PC-3 (cell line): Measurements from ENCODE around the gene STEAP1B. TPM values are rescaled to one million over a fixed set of nuclear protein-coding genes. Genes with fewer than 3 reads are reported as not detected.
"Not testable (repeated sequence)": the region's sequence is repeated elsewhere in the genome, so short reads cannot be mapped to it uniquely, and the experiment has no call there.

ENCODE experiments used
- ATAC-seq: fragments of 200-7000 bp; cut with Tn5 transposase; 2 replicates; pipeline ENCODE4 v1.9.1; 2020; ENCODE audit warnings: mild to moderate bottlenecking, moderate library complexity
- BruUV-seq: library from RNA; stranded (reverse); fragments of 400-500 nt; replicated peaks from 2 replicates; lab custom pipeline; 2021; lab: Mats Ljungman, UMichigan
- CTCF ChIA-PET: fragments of 300-600 bp; sonication (Branson Sonifier 250); formaldehyde crosslinking; loops from one replicate; lab custom pipeline; 2022; ENCODE audit warnings: antibody characterized with exemption; lab: Charles Lee
- POLR2A ChIA-PET: fragments of 300-600 bp; sonication (Branson Sonifier 250); formaldehyde crosslinking; loops from one replicate; lab custom pipeline; 2022; ENCODE audit warnings: antibody characterized with exemption; ENCODE audit not compliant: unreplicated experiment; lab: Charles Lee
- DNase-seq: peaks from one replicate; pipeline ENCODE4 v3.0.0-alpha.2; 2015
- H2AFZ ChIP-seq: fragments of 300-600 bp; sonication (generic); 2 replicates; pipeline ENCODE4 v1.6.0; 2016; ENCODE audit warnings: antibody characterized with exemption, low read length
- H3F3A ChIP-seq: fragments of 300-600 bp; sonication (generic); one replicate; pipeline ENCODE4 v1.6.0; 2017; ENCODE audit warnings: antibody characterized with exemption, low read length, control low read depth, mild to moderate bottlenecking; ENCODE audit not compliant: unreplicated experiment
- H3K27ac ChIP-seq: fragments of 300-600 bp; sonication (generic); 2 replicates; pipeline ENCODE4 v1.5.1; 2016; ENCODE audit warnings: mild to moderate bottlenecking, low read length
- H3K27me3 ChIP-seq: fragments of 300-600 bp; sonication (generic); 2 replicates; pipeline ENCODE4 v1.6.1; 2016; ENCODE audit warnings: low read length, mixed read lengths
- H3K36me3 ChIP-seq: fragments of 300-600 bp; sonication (generic); 2 replicates; pipeline ENCODE4 v1.6.1; 2016; ENCODE audit warnings: low read depth, mixed run types, low read length, mixed read lengths
- H3K4me1 ChIP-seq: fragments of 300-600 bp; sonication (generic); 2 replicates; pipeline ENCODE4 v1.5.1; 2016; ENCODE audit warnings: low read length; ENCODE audit not compliant: insufficient read depth
- H3K4me2 ChIP-seq: fragments of 300-600 bp; sonication (generic); 2 replicates; pipeline ENCODE4 v1.6.0; 2016; ENCODE audit warnings: low read length
- H3K4me3 ChIP-seq: fragments of 300-600 bp; sonication (generic); 2 replicates; pipeline ENCODE4 v1.5.1; 2016; ENCODE audit warnings: mild to moderate bottlenecking, low read length, mixed read lengths
- H3K79me2 ChIP-seq: fragments of 300-600 bp; sonication (generic); 2 replicates; pipeline ENCODE4 v1.6.1; 2017; ENCODE audit warnings: low read length, mixed read lengths
- H3K9ac ChIP-seq: fragments of 300-600 bp; sonication (generic); 2 replicates; pipeline ENCODE4 v1.6.0; 2016; ENCODE audit warnings: mild to moderate bottlenecking, low read length
- H3K9me2 ChIP-seq: fragments of 300-600 bp; sonication (generic); replicated peaks from 2 replicates; pipeline ENCODE4 v1.6.1; 2016; ENCODE audit warnings: mixed run types, low read length, mixed read lengths
- H3K9me3 ChIP-seq: fragments of 300-600 bp; sonication (generic); 2 replicates; pipeline ENCODE4 v1.6.1; 2016; ENCODE audit warnings: low read length, mixed read lengths
- H4K20me1 ChIP-seq: fragments of 300-600 bp; sonication (generic); 2 replicates; pipeline ENCODE4 v1.6.1; 2016; ENCODE audit warnings: low read length, mixed read lengths
- EZH2 ChIP-seq: fragments of 300-600 bp; sonication (generic); IDR thresholded peaks from one replicate; pipeline ENCODE4 v1.6.1; 2017; ENCODE audit warnings: antibody characterized with exemption, mild to moderate bottlenecking, low read length; ENCODE audit not compliant: unreplicated experiment
- EZH2phosphoT487 ChIP-seq: fragments of 300-600 bp; sonication (generic); IDR thresholded peaks from 2 replicates; pipeline ENCODE4 v1.6.1; 2018; ENCODE audit warnings: mild to moderate bottlenecking, antibody characterized with exemption, low read length, borderline replicate concordance
- intact Hi-C: fragments of 100-400 bp; cut with micrococcal nuclease; formaldehyde crosslinking; loops from 2 replicates; pipeline ENCODE4 v1.9.0; 2023
- total RNA-seq: library from RNA; depleted of rRNA; stranded (reverse); fragments of >200 nt; gene quantifications from 2 replicates; pipeline ENCODE4 v1.2.3, GENCODE V29; 2014
- TF ChIP-seq, protein P1 (sequence below): fragments of 300-600 bp; sonication (generic); conservative IDR thresholded peaks from 2 replicates; pipeline ENCODE4 v1.5.1; 2017; ENCODE audit warnings: antibody characterized with exemption, low read depth, mild to moderate bottlenecking, low read length

The STEAP1B gene
- total RNA-seq, 1 experiment from 2014 or later: 0.47 TPM

DNA sequence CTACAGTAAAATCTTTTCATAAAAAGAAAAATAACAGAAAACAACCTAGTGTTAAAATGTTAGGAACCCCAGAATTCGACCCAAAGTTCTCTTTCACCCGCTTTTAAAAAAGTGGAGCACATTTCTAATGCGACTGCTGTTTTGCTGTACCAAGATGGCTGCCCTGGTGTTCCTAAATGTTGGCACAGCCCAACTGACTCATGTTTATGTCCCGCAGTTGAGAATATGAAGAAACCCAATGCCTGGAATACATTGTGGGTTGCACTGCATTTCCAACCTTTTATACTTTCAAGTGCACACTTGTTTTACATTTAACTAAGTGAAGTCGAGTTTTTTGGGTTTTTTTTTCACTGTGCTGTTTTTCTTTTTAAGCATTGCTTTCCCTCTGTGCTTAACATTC is 944 bp downstream of the STEAP1B start:
- Histone ChIP-seq H3K9ac (no peak overlapping the region), H3K9me3 (no peaks in the 10 kb centered on the region), H3K4me3 (no peak overlapping the region), H2AFZ (no peak overlapping the region), H3F3A (no peaks in the 10 kb centered on the region), H3K36me3 (no peaks in the 10 kb centered on the region), H3K4me2 (no peak overlapping the region), H3K27ac (no peak overlapping the region), H3K9me2 (no peaks in the 10 kb centered on the region), H4K20me1 (no peaks in the 10 kb centered on the region), H3K79me2 (no peaks in the 10 kb centered on the region), H3K4me1 (peaks cover 14% of the 10 kb centered on the region), H3K27me3 (no peaks in the 10 kb centered on the region)
- TF ChIP-seq EZH2: no peak
- TF ChIP-seq, protein P1, sequence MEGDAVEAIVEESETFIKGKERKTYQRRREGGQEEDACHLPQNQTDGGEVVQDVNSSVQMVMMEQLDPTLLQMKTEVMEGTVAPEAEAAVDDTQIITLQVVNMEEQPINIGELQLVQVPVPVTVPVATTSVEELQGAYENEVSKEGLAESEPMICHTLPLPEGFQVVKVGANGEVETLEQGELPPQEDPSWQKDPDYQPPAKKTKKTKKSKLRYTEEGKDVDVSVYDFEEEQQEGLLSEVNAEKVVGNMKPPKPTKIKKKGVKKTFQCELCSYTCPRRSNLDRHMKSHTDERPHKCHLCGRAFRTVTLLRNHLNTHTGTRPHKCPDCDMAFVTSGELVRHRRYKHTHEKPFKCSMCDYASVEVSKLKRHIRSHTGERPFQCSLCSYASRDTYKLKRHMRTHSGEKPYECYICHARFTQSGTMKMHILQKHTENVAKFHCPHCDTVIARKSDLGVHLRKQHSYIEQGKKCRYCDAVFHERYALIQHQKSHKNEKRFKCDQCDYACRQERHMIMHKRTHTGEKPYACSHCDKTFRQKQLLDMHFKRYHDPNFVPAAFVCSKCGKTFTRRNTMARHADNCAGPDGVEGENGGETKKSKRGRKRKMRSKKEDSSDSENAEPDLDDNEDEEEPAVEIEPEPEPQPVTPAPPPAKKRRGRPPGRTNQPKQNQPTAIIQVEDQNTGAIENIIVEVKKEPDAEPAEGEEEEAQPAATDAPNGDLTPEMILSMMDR: no peak
- no peak for TF ChIP-seq EZH2phosphoT487
- intact Hi-C loops: loop anchor here (5.0 kb wide), 1 partner anchor 552 kb away; the partner anchor contains the start of gene CDCA7L
- BruUV-seq: no TSS peak
- CTCF ChIA-PET: no interaction called here
- POLR2A ChIA-PET: no interaction called here
- DNase-seq (no peak), ATAC-seq (no peak)

DNA sequence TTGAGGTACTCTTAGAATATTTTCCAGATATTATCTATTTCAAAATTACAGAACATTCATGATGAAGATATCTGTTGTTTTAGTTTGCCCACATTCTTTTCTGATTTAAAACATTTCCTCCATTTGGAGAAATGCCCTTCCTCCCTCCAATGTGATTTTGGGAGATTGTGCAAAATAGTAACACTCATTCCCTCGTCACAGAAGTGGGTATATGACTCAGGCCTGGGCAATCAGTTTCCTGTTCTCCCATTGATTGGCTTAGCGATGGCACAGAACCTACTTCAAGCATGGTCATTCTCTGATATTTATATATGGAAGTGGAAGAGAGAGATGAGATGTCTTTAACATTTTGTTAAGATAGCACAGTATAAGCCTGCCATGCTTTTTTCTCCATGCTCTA is 3.1 kb downstream of the STEAP1B start:
- H3K9me2 ChIP-seq, CTCF ChIA-PET, H3K27me3 ChIP-seq, POLR2A ChIA-PET, H3K36me3 ChIP-seq, H3K9ac ChIP-seq, H3K9me3 ChIP-seq, H4K20me1 ChIP-seq, H2AFZ ChIP-seq, H3K79me2 ChIP-seq, H3F3A ChIP-seq, BruUV-seq: not testable (repeated sequence)
- Histone ChIP-seq H3K4me3 (0 out of 2 replicates have a peak overlapping the region, but pooled peaks have one; percentile 35), H3K4me2 (peak overlapping the region; percentile 56), H3K27ac (peak overlapping the region; percentile 86), H3K4me1 (peaks cover 14% of the 10 kb centered on the region)
- ATAC-seq (peak; percentile 56), DNase-seq (peak; percentile 77)
- intact Hi-C loops: loop anchor here (5.0 kb wide), 1 partner anchor 550 kb away; the partner anchor contains the start of gene CDCA7L

DNA sequence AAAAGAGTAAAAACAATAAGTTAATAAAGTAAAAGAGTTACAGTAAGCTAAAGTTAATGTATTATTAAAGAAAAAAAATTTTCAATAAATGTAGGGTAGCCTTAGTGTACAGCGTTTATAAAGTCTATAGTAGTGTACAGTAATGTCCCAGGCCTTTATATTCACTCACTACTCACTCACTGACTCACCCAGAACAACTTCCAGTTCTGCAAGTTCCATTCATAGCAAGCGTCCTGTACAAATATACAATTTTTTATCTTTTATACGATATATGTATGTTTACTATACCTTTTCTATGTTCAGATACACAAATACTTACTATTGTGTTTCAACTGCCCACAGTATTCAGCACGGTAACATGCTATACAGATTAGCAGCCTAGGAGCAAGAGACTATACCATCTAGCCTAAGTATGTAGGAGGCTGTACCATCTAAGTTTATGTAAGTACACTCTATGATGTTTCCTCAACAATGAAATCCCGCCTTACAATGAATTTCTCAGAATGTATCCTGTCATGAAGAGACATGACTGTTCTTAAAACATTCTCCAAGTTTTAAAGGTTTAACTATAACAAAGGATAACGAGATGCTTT is 3.6 kb downstream of the STEAP1B start:
- H3K36me3 ChIP-seq, BruUV-seq, H3F3A ChIP-seq, H3K9me2 ChIP-seq, POLR2A ChIA-PET, H2AFZ ChIP-seq, H3K9ac ChIP-seq, H3K27me3 ChIP-seq, H4K20me1 ChIP-seq, H3K79me2 ChIP-seq, H3K9me3 ChIP-seq: not testable (repeated sequence)
- Histone ChIP-seq H3K4me2 (peak overlapping the region; percentile 56), H3K27ac (peak overlapping the region; percentile 86), H3K4me3 (0 out of 2 replicates have a peak overlapping the region, but pooled peaks have one; percentile 35), H3K4me1 (peaks cover 14% of the 10 kb centered on the region)
- CTCF ChIA-PET: interaction anchor here (0.6 kb wide), 1 partner anchor 327 kb away, joined by 4 read pairs; no protein-coding TSS in a partner anchor
- intact Hi-C loops: loop anchor here (5.0 kb wide), 1 partner anchor 549 kb away; the partner anchor contains the start of gene CDCA7L
- ATAC-seq (peak; percentile 82), DNase-seq (peak; percentile 78)

DNA sequence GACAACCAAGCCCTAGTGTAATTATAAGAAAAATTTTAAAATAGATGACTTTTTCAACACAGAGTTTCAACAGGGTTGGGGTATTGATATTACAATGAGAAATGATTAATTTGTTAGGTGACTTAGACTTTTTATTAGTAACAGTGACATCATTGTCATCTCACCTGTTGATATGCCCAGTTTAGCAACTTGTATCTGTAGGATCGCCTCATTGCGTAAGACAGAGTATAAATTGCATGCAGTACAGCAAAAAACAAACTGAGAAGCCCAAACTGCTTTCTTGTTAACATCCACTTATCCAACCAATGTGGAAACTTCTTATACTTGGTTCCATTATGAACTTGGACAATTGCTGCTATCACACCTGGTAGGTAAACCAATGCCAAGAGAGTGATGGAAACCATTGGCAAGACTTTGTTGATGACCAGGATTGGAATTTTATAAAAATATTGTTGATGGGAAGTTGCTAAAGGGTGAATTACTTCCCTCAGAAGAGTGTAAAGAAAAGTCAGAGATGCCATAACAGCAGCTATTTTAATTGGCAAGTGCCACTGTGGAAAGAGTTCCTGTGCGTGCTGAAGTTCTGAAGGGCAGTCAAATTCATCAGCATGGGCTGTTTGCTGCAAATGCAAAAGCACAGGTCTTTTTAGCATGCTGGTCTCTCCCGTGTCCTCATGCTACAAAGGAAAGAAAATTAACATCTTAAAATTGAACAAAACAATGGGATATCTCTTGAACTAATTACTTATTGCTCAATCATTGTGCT is 6.6 kb downstream of the STEAP1B start:
- H3K27ac ChIP-seq, intact Hi-C loops, H3K9me3 ChIP-seq, H4K20me1 ChIP-seq, H2AFZ ChIP-seq, ATAC-seq, H3K36me3 ChIP-seq, CTCF ChIA-PET, H3K9ac ChIP-seq, H3K9me2 ChIP-seq, H3F3A ChIP-seq, BruUV-seq, H3K4me3 ChIP-seq, H3K27me3 ChIP-seq, H3K79me2 ChIP-seq, H3K4me2 ChIP-seq, POLR2A ChIA-PET: not testable (repeated sequence)
- H3K4me1 ChIP-seq: peaks cover 14% of the 10 kb centered on the region
- peak; percentile 21 for DNase-seq
